Left lung (tissue), 10 donors: ENCODE measurements around the gene MLH3. TPM values are rescaled to one million over a fixed set of nuclear protein-coding genes. Genes with fewer than 3 reads are reported as not detected.
A peak's percentile ranks its signal among the peaks of the same experiment; 100 is the strongest.

Experiments
- ATAC-seq: fragments of 200-7000 bp; cut with Tn5 transposase; one replicate; pipeline ENCODE4 v1.9.1; 2020; ENCODE audit warnings: moderate library complexity
- DNase-seq, 4 donors: peaks; one replicate each; pipeline ENCODE4 v3.0.0-alpha.2; 2013 to 2020
- H3K27ac ChIP-seq, 2 donors: fragments of 200-600 bp; sonication (generic) in 1 of 2; one replicate each; pipeline versions ENCODE4 v1.5.0 to v1.8.0; 2020 to 2021
- H3K27me3 ChIP-seq, 2 donors: fragments of 200-600 bp; sonication (generic) in 1 of 2; one replicate each; pipeline versions ENCODE4 v1.5.0 to v1.8.0; 2020 to 2021
- H3K36me3 ChIP-seq, 2 donors: fragments of 200-600 bp; sonication (generic) in 1 of 2; one replicate each; pipeline versions ENCODE4 v1.5.0 to v1.8.0; 2020 to 2021
- H3K4me1 ChIP-seq, 2 donors: fragments of 200-600 bp; one replicate each; pipeline ENCODE4 v1.8.0; 2021
- H3K4me3 ChIP-seq, 2 donors: fragments of 200-600 bp; sonication (generic) in 1 of 2; one replicate each; pipeline versions ENCODE4 v1.5.0 to v1.8.0; 2020 to 2021; ENCODE audit warnings: mild to moderate bottlenecking in 1 of 2
- H3K9me3 ChIP-seq, 2 donors: fragments of 200-600 bp; sonication (generic) in 1 of 2; one replicate each; pipeline versions ENCODE4 v1.5.0 to v1.8.0; 2020 to 2021
- intact Hi-C, 2 donors: fragments of 100-400 bp; cut with DNase I; formaldehyde crosslinking; loops; one replicate each; pipeline versions ENCODE4 v1.11.2 to v1.14.2; 2022
- polyA plus RNA-seq, 6 donors: library from polyadenylated mRNA; unstranded; fragments of 120-200 nt; gene quantifications; one replicate each; pipeline ENCODE4 v1.2.1, GENCODE V29; 2013; ENCODE audit not compliant: insufficient read length in 6 of 6
- total RNA-seq, 2 donors: library from RNA; stranded (reverse); fragmentation: NEBNext Ultra II Directional; extraction: Animal tissue kit (Norgen Biotek cat#: 25700); gene quantifications; one replicate each; pipeline ENCODE4 v1.2.1, GENCODE V29; 2021
- TF ChIP-seq, protein P1 (sequence below), 2 donors: fragments of 200-600 bp; sonication (generic) in 1 of 2; IDR thresholded peaks; one replicate each; pipeline versions ENCODE4 v1.5.0 to v1.8.0; 2021; ENCODE audit warnings: antibody characterized with exemption in 2 of 2
- donor health status: DM: no; HTN: yes; CAD: no.
- donor health status: DM: no; HTN: no; CAD: no.

Gene MLH3
- total and polyA plus RNA-seq, 8 donors: 24.7 to 48.3 (median 39.9) TPM

DNA sequence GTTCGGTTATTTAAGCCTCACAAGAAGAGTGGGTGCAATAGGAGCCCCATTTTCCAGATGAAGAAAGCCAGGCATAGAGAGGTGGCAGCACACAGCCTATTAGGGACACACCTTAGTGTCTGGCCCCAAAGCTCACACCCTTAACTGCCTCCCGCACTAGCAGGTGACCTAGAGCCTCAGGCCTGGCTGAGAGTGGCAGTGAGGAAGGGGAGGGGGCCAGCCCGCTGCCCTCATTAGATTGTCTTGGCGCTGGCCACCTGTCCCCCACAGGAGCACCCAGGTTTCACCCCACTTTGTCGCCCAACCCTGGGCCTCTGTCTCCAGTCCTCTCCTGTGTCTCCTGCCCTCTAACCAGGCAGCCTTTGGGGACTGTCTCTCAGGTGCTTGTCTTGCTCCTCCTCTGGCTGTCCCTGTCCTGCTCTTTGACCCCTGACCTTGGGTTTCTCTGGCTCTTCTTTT lies 77.3 kb downstream of the MLH3 start:
- ATAC-seq (no peak), DNase-seq (no peak)
- peaks cover 0 to 11% of the 10 kb centered on the region in 2 donors for H3K4me1 ChIP-seq
- H3K9me3 ChIP-seq: no peaks in the 10 kb centered on the region
- no peaks in the 10 kb centered on the region for H3K36me3 ChIP-seq
- H3K4me3 ChIP-seq: no peak overlapping the region
- intact Hi-C loops: no loop called here
- H3K27me3 ChIP-seq: no peaks in the 10 kb centered on the region
- TF ChIP-seq, protein P1, sequence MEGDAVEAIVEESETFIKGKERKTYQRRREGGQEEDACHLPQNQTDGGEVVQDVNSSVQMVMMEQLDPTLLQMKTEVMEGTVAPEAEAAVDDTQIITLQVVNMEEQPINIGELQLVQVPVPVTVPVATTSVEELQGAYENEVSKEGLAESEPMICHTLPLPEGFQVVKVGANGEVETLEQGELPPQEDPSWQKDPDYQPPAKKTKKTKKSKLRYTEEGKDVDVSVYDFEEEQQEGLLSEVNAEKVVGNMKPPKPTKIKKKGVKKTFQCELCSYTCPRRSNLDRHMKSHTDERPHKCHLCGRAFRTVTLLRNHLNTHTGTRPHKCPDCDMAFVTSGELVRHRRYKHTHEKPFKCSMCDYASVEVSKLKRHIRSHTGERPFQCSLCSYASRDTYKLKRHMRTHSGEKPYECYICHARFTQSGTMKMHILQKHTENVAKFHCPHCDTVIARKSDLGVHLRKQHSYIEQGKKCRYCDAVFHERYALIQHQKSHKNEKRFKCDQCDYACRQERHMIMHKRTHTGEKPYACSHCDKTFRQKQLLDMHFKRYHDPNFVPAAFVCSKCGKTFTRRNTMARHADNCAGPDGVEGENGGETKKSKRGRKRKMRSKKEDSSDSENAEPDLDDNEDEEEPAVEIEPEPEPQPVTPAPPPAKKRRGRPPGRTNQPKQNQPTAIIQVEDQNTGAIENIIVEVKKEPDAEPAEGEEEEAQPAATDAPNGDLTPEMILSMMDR (IDR thresholded peaks at IDR 0.05): no peak
- H3K27ac ChIP-seq: no peak overlapping the region

DNA sequence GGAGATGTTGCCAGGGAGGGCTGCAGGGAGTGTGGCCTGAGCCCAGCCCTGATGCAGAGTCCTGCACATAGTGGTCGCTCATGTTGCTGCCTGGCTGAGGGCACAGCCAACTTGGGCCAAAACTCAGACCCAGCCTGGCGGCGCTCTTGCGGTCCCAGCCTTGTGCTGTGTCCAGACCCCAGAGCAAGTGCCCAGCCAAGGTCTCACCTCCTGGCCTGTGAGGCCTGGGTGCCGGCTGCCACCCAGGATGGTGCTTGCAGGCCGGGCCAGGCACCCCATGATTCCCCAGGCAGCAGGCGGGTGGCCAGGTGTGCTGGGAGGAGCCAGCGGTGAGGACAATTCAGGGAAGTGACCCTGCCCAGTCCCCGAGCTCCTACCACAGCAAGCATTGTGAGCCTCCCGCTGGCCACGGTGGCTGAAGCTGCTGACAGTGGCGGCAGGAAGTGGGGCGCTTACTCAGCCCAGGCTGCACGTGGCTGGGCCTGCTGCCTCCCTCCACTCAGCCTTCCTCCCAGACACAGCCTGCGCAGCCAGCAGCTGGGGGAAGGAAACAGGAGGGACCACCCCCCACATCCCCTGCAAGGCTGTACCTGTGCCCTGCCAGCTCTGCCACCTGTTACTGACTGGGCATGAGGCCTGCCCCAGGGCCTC lies 78.1 kb downstream of the MLH3 start:
- ATAC-seq (peak; percentile 76), DNase-seq (peak in 3 of 4 donors; percentile 54 to 85 (median 73))
- H3K4me1 ChIP-seq: peaks cover 0 to 11% of the 10 kb centered on the region in 2 donors
- no peak overlapping the region for H3K4me3 ChIP-seq
- intact Hi-C loops: no loop called here
- no peak overlapping the region for H3K27ac ChIP-seq
- no peaks in the 10 kb centered on the region for H3K36me3 ChIP-seq
- TF ChIP-seq, protein P1 (IDR thresholded peaks at IDR 0.05): no peak
- no peaks in the 10 kb centered on the region for H3K9me3 ChIP-seq
- no peaks in the 10 kb centered on the region for H3K27me3 ChIP-seq

DNA sequence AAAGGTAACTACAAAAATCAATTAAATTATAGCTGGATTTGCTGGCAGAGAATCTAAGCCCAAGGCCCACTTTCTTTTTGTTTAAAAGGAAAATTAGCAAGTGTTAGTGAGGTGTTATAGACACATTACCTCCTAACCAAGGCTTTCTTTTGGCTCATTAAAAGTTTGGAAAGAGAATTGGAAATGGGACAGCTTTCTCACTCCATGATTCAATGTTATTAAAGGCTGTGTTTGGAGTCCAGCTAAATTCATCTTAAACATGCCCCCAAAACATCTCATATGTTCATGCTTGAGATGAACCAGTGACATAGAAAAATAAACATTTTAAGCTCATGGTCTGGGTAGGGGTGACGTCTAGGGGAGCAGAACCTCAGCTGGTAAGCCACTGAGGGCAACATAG lies 82.5 kb downstream of the MLH3 start:
- peaks cover 0 to 8% of the 10 kb centered on the region in 2 donors for H3K4me1 ChIP-seq
- no peak for ATAC-seq
- H3K27me3 ChIP-seq: no peaks in the 10 kb centered on the region
- H3K4me3 ChIP-seq: no peak overlapping the region
- H3K36me3 ChIP-seq: no peaks in the 10 kb centered on the region
- intact Hi-C loops: no loop called here
- TF ChIP-seq, protein P1 (IDR thresholded peaks at IDR 0.05): no peak
- no peak for DNase-seq
- no peaks in the 10 kb centered on the region for H3K9me3 ChIP-seq
- H3K27ac ChIP-seq: no peak overlapping the region

DNA sequence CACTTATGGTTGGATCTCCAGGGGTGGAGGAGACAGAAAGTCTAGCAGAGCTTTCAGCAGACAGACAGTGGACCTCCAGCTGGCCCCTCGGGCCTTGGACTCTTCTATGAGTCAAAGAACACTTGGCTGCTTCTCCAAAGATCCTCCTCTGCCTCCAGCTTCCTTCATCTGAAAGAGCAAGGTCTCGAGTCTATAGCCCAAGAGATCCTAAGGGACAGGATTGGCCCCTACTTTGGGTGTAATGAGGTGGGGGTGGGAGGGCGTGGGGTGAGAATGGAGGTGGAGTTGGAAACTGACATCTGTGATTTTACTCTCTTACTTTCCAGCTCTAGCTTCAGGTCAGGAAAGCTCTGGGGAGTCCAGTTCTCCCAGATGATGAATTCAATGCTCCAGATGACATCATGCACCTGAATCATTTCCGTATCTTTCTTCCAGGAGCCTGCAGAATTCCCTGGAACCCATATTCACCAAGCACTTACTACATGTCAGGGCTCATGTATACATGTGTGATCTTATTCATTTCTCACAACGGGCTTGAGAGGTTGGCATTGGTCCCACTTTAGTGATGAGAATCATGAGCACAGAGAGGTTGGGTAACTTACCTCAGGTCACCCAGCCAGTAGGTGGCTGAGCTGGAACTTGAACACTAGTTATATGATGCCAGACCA lies 85.6 kb downstream of the MLH3 start:
- H3K4me1 ChIP-seq: peaks cover 0 to 10% of the 10 kb centered on the region in 2 donors

More for the DNA sequence above, 85.6 kb downstream of the MLH3 start:
- ATAC-seq (no peak), DNase-seq (peak in 1 of 4 donors; percentile 40)
- Histone ChIP-seq H3K36me3 (no peaks in the 10 kb centered on the region), H3K27ac (no peak overlapping the region), H3K27me3 (no peaks in the 10 kb centered on the region), H3K9me3 (no peaks in the 10 kb centered on the region), H3K4me3 (no peak overlapping the region)
- intact Hi-C loops: no loop called here
- TF ChIP-seq, protein P1 (IDR thresholded peaks at IDR 0.05): no peak
